Mucosa of descending colon (tissue), 3 donors: ENCODE measurements around the gene GPR39. TPM values are rescaled to one million over a fixed set of nuclear protein-coding genes. Genes with fewer than 3 reads are reported as not detected.
A peak's percentile ranks its signal among the peaks of the same experiment; 100 is the strongest.

Experiments used
- ATAC-seq: fragments of 200-7000 bp; cut with Tn5 transposase; one replicate; pipeline ENCODE4 v1.9.1; 2020; ENCODE audit warnings: mild to moderate bottlenecking, moderate library complexity
- DNase-seq, 3 donors: peaks; one replicate each; pipeline ENCODE4 v3.0.0-alpha.2; 2020
- H3K36me3 ChIP-seq: fragments of 200-600 bp; one replicate; pipeline ENCODE4 v1.8.0; 2021; ENCODE audit warnings: low read depth, mild to moderate bottlenecking
- H3K4me1 ChIP-seq: fragments of 200-600 bp; one replicate; pipeline ENCODE4 v1.8.0; 2021; ENCODE audit warnings: low read depth, mild to moderate bottlenecking
- H3K4me3 ChIP-seq: fragments of 200-600 bp; one replicate; pipeline ENCODE4 v1.8.0; 2021; ENCODE audit warnings: mild to moderate bottlenecking
- H3K9me3 ChIP-seq: fragments of 200-600 bp; one replicate; pipeline ENCODE4 v1.8.0; 2021; ENCODE audit warnings: mild to moderate bottlenecking
- intact Hi-C, 2 donors: fragments of 100-400 bp; cut with DNase I in 1 of 2; cut with micrococcal nuclease in 1 of 2; formaldehyde crosslinking; loops; one replicate each; pipeline versions ENCODE4 v1.11.0 to v1.11.1; 2022; cut with DNase I, micrococcal nuclease
- long read RNA-seq, 2 donors: library from polyadenylated mRNA; unstranded; transcript quantifications; one replicate each; pipeline ENCODE4 v2.0.0, GENCODE V29; 2019 to 2021
- total RNA-seq, 3 donors: library from RNA; stranded (reverse); fragmentation: NEBNext Ultra II Directional in 2 of 3; extraction: Animal tissue kit (Norgen Biotek cat#: 25700) in 2 of 3; gene quantifications; one replicate each; pipeline versions ENCODE4 v1.2.1 to v1.2.4, GENCODE V29; 2021 to 2023
- TF ChIP-seq, protein P1 (sequence below): fragments of 200-600 bp; IDR thresholded peaks from one replicate; pipeline ENCODE4 v1.8.0; 2022; ENCODE audit warnings: antibody characterized with exemption, mild to moderate bottlenecking
- donor health status: DM: no; HTN: no; CAD: no; lungs with moderate emphysema.
- donor health status: DM: no; HTN: no; CAD: no.
- donor health status: DM: no; HTN: yes; CAD: no.

Gene GPR39
- total RNA-seq: 10 to 100 TPM; 11.6 to 33.7 (median 20.6) TPM
- long read RNA-seq, donor 1, partial matches to known transcripts: 0 of 2 reads
- long read RNA-seq, donor 1, other reads (novel, unspliced or antisense): 2 of 2 reads
- long read RNA-seq, donor 2: 0 reads

DNA sequence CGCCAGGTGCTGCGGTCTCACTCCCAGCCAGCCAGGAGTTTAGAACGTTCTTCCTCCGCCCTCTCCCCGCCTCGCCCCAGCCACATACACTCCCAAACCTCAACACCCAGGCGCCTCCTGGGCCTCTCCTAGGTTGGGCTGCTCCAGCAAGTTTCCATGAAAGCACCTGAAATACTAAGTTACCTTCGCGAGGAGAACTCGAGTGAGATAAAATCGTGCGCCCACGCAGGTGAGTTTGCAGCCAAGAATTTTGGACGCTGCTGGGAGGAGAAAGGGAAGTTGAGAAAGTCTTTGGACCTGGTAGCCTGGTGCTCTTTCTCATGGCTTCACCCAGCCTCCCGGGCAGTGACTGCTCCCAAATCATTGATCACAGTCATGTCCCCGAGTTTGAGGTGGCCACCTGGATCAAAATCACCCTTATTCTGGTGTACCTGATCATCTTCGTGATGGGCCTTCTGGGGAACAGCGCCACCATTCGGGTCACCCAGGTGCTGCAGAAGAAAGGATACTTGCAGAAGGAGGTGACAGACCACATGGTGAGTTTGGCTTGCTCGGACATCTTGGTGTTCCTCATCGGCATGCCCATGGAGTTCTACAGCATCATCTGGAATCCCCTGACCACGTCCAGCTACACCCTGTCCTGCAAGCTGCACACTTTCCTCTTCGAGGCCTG, at the start of gene GPR39:
Gene GPR39, plus strand, starts transcription at position 83 of the 673 bp plus-strand sequence.
- H3K4me3 ChIP-seq: peak within 1 kb of the TSS; percentile 5
- peaks cover 15% of the 10 kb centered on the region for H3K4me1 ChIP-seq
- no peaks in the 10 kb centered on the region for H3K9me3 ChIP-seq
- TF ChIP-seq, protein P1, sequence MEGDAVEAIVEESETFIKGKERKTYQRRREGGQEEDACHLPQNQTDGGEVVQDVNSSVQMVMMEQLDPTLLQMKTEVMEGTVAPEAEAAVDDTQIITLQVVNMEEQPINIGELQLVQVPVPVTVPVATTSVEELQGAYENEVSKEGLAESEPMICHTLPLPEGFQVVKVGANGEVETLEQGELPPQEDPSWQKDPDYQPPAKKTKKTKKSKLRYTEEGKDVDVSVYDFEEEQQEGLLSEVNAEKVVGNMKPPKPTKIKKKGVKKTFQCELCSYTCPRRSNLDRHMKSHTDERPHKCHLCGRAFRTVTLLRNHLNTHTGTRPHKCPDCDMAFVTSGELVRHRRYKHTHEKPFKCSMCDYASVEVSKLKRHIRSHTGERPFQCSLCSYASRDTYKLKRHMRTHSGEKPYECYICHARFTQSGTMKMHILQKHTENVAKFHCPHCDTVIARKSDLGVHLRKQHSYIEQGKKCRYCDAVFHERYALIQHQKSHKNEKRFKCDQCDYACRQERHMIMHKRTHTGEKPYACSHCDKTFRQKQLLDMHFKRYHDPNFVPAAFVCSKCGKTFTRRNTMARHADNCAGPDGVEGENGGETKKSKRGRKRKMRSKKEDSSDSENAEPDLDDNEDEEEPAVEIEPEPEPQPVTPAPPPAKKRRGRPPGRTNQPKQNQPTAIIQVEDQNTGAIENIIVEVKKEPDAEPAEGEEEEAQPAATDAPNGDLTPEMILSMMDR: no peak
- intact Hi-C loops: loop anchor here in 1 of 2 donors (5.0 kb wide), 1 partner anchor 65 kb away; no protein-coding TSS in a partner anchor
- DNase-seq: peak in 2 of 3 donors; percentile 62 to 71
- no peaks in the 10 kb centered on the region for H3K36me3 ChIP-seq
- ATAC-seq: peak; percentile 0

DNA sequence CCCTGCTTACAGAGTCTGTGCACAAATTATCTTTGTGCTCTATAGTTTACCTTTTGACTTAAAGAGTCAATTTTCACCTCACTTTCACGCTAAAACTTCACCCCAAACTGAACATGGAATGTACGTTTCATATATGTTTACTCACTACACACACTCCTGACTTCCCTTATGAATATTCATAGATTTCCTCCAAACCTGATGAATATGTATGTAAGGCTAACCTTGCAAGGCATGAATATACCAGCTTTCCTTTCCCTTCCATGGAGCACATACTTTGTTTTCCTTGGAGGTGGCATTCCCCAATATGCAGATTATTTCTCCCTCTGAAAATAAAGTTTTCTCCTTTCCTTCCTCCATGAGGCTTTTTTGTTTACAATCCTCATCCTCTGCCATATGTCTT, 48.4 kb upstream of the GPR39 start:
- intact Hi-C loops: no loop called here
- no peaks in the 10 kb centered on the region for H3K4me1 ChIP-seq
- DNase-seq (no peak), ATAC-seq (no peak)
- H3K4me3 ChIP-seq: no peak overlapping the region
- H3K36me3 ChIP-seq: no peaks in the 10 kb centered on the region
- H3K9me3 ChIP-seq: peaks cover 10% of the 10 kb centered on the region
- TF ChIP-seq, protein P1: no peak

DNA sequence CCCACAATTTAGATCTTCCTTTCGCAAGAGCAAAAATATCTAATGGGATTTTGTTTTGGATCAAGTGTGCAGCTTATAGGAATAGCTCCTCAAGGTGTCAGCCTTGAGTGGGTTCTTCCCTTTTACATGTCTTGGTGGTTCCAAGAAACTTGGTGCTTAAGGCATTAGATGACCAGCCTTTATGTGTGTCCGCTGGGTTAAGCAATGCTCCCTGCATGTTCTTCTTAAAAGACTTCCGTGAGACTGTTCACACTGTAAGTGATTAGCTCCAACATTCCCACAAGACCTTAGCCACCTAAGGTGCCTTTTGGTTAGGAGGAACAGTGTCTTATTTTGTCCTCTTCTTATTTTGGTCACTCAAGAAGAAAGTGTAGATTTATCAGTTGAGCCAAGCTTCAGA, 44.3 kb upstream of the GPR39 start:
- no peak for ATAC-seq
- TF ChIP-seq, protein P1: no peak
- H3K9me3 ChIP-seq: peaks cover 13% of the 10 kb centered on the region
- H3K36me3 ChIP-seq: no peaks in the 10 kb centered on the region
- intact Hi-C loops: no loop called here
- DNase-seq: no peak
- H3K4me3 ChIP-seq: no peak overlapping the region
- H3K4me1 ChIP-seq: peaks cover 12% of the 10 kb centered on the region

DNA sequence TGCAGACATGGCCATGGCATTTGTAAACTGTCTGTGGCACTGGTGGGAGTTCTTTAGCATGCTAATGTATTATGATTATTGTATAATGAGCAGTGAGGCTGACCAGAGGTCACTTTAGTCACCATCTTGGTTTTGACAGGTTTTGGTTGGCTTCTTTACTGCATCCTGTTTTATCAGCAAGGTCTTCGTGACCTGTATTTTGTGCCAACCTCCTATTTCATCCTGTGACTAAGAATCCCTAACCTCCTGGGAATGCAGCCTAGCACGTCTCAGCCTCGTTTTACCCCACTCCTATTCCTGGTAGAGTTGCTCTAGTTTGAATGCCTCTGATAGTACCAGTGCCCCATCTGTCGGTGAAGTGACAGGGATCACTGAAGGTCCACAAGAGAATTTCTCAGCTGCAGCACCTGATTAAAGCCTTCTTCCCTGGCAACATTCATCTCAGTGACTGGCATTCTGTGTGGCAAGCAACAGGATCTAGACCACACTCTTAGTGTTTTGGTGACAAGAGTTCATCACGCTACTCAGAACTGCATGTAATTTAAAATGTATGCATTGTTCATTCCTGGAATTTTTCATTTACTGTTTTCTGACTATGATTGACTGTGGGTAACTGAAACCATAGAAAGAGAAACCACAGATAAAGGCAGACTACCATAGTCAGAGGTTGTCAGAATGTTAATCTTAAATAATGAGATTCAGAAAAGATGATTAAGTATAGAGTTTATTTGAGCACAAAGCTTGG, 43.0 kb upstream of the GPR39 start:
- Histone ChIP-seq H3K4me3 (no peak overlapping the region), H3K36me3 (no peaks in the 10 kb centered on the region), H3K9me3 (peaks cover 13% of the 10 kb centered on the region), H3K4me1 (peaks cover 12% of the 10 kb centered on the region)
- TF ChIP-seq, protein P1: no peak
- intact Hi-C loops: no loop called here
- ATAC-seq (peak; percentile 17), DNase-seq (no peak)

DNA sequence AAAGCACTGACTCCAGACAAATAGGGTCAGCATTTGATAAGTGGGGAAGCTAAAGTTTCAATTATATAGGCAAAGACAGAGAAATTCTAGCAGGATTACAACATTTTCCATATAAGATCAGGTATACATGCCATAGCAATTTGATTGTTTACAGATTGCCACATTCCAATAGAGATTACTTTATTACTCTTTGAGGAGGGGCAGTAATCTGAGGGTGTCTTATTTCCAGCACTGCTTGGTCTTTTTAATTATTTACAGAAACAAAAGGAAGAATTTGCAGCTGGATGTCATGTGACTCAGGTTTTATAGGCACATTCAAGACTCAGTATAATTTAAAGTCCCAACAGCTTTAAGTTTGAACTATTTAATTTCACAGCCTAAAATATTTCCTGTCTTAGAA, 42.5 kb upstream of the GPR39 start:
- Histone ChIP-seq H3K4me3 (no peak overlapping the region), H3K36me3 (no peaks in the 10 kb centered on the region), H3K9me3 (peaks cover 13% of the 10 kb centered on the region), H3K4me1 (peaks cover 12% of the 10 kb centered on the region)
- TF ChIP-seq, protein P1: no peak
- peak in 1 of 3 donors; percentile 12 for DNase-seq
- ATAC-seq: peak; percentile 90
- intact Hi-C loops: no loop called here
